ENCODE results near the gene CDHR2. TPM values are rescaled to one million over a fixed set of nuclear protein-coding genes. Genes with fewer than 3 reads are reported as not detected.

Gene CDHR2
- total RNA-seq, 1 donor from 2014 or later = 0.45 TPM

- no peaks in the 10 kb centered on the region for H3K4me1 Mint-ChIP-seq
- no peaks in the 10 kb centered on the region for H3K36me3 Mint-ChIP-seq
- H3K4me3 Mint-ChIP-seq = no peak overlapping the region
- no peaks in the 10 kb centered on the region for H3K9me3 Mint-ChIP-seq
- no peak for TF ChIP-seq CTCF (IDR thresholded peaks at IDR 0.05; ENCODE audit: unreplicated experiment)
- DNase-seq (ENCODE audit: low spot score in 2 of 2, unreplicated experiment in 2 of 2) = no peak
- H3K27me3 Mint-ChIP-seq (ENCODE audit: low read depth) = peaks cover 28% of the 10 kb centered on the region
- H3K27ac Mint-ChIP-seq = no peak overlapping the region
Observed at GRCh38 chr5:176592573-176592972, 43.4 kb downstream of the CDHR2 start.

GRCh38 chr5:176593273-176593869 is 44.2 kb downstream of the CDHR2 start:
- H3K27ac Mint-ChIP-seq = no peak overlapping the region
- peaks cover 31% of the 10 kb centered on the region for H3K27me3 Mint-ChIP-seq (ENCODE audit: low read depth)
- no peaks in the 10 kb centered on the region for H3K36me3 Mint-ChIP-seq
- no peaks in the 10 kb centered on the region for H3K4me1 Mint-ChIP-seq
- no peak overlapping the region for H3K4me3 Mint-ChIP-seq
- no peaks in the 10 kb centered on the region for H3K9me3 Mint-ChIP-seq
- TF ChIP-seq CTCF (IDR thresholded peaks at IDR 0.05; ENCODE audit: unreplicated experiment) = no peak
- DNase-seq (ENCODE audit: low spot score in 2 of 2, unreplicated experiment in 2 of 2) = no peak

DNA sequence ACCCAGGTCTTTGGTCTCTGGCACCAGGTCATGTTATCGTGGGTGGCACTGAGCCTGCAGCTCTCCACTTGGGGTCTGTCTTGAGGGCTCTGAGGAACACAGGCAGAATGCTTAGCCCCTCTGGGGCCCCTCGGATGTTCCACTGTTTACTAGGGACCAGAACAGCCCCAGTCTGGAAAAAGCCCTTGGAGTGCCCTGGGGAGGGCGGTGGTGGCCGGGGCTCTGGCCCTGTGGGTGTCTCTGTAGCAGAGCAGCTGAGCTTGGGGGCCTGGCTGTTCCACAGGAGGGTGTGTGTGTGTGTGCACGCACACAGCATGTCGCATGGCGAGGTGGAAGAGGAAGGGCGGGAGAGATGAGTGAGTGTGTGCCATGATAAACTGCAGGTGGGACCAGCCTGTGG is 45.4 kb downstream of the CDHR2 start:
- no peaks in the 10 kb centered on the region for H3K4me1 Mint-ChIP-seq
- no peak overlapping the region for H3K27ac Mint-ChIP-seq
- no peak for DNase-seq (ENCODE audit: low spot score in 2 of 2, unreplicated experiment in 2 of 2)
- no peaks in the 10 kb centered on the region for H3K9me3 Mint-ChIP-seq
- no peak overlapping the region for H3K4me3 Mint-ChIP-seq
- TF ChIP-seq CTCF (IDR thresholded peaks at IDR 0.05; ENCODE audit: unreplicated experiment) = no peak
- H3K27me3 Mint-ChIP-seq (ENCODE audit: low read depth) = peaks cover 37% of the 10 kb centered on the region
- H3K36me3 Mint-ChIP-seq = no peaks in the 10 kb centered on the region

DNA sequence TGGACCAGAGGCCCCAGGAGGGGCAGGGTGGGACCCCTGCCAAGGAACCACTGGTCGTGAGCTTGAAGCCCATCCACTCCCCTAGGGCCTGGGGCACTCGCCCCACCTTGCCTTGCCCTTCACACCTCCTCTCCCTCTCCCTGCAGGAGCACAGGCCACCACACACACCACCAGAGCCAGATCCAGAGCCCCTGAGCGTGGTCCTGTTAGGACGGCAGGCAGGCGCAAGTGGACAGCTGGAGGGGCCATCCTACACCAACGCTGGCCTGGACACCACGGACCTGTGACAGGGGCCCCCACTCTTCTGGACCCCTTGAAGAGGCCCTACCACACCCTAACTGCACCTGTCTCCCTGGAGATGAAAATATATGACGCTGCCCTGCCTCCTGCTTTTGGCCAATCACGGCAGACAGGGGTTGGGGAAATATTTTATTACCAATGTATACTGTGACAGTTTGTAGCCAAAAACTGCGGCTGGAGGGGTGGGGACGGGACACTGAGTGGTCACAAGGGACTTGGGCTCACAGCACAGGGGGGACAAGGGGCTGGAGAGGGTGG is 46.3 kb downstream of the CDHR2 start:
- H3K4me1 Mint-ChIP-seq = no peaks in the 10 kb centered on the region
- no peak for DNase-seq (ENCODE audit: low spot score in 2 of 2, unreplicated experiment in 2 of 2)
- TF ChIP-seq CTCF (IDR thresholded peaks at IDR 0.05; ENCODE audit: unreplicated experiment) = no peak
- H3K4me3 Mint-ChIP-seq = no peak overlapping the region
- H3K27me3 Mint-ChIP-seq (ENCODE audit: low read depth) = peaks cover 37% of the 10 kb centered on the region
- no peaks in the 10 kb centered on the region for H3K9me3 Mint-ChIP-seq
- no peaks in the 10 kb centered on the region for H3K36me3 Mint-ChIP-seq
- H3K27ac Mint-ChIP-seq = no peak overlapping the region

DNA sequence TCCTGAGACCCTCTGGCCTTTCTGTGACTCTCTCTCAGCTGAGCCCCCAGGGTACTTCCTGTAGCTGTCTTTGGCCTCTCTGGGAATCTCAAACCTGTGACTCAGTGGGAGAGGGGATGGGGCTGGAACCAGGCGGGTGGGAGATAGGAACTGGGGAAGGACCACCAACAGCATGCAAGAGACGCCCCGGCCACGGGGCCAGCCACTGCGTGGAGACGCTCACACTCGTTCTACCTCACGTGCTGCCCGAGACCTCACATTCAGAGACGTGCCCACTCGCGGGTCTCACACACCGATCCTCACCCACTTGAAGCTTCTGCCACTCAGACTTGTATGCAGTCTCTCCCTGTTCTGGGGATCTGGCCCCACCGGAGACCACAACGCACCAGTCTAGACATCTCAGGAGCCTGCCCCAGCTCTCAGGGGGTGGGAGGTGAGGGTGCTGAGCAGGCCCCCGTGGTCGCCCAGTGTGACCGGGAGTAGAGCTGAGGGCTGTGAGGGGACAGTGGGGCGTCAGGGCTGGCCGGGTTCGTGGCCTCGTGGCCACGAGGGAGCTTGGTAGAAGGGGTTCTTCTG is 47.0 kb downstream of the CDHR2 start:
- no peak for DNase-seq (ENCODE audit: low spot score in 2 of 2, unreplicated experiment in 2 of 2)
- H3K27me3 Mint-ChIP-seq (ENCODE audit: low read depth) = peaks cover 38% of the 10 kb centered on the region
- no peaks in the 10 kb centered on the region for H3K4me1 Mint-ChIP-seq
- no peaks in the 10 kb centered on the region for H3K36me3 Mint-ChIP-seq
- peak overlapping the region; percentile 26 for H3K4me3 Mint-ChIP-seq
- no peaks in the 10 kb centered on the region for H3K9me3 Mint-ChIP-seq
- TF ChIP-seq CTCF (IDR thresholded peaks at IDR 0.05; ENCODE audit: unreplicated experiment) = no peak
- no peak overlapping the region for H3K27ac Mint-ChIP-seq

Measured in mesothelial cell of epicardium (in vitro differentiated cells).